ENCODE data around the gene SYMPK. TPM values are rescaled to one million over a fixed set of nuclear protein-coding genes. Genes with fewer than 3 reads are reported as not detected.

The SYMPK gene
- total RNA-seq, 1 experiment from 2014 or later: 32.6 TPM

DNA sequence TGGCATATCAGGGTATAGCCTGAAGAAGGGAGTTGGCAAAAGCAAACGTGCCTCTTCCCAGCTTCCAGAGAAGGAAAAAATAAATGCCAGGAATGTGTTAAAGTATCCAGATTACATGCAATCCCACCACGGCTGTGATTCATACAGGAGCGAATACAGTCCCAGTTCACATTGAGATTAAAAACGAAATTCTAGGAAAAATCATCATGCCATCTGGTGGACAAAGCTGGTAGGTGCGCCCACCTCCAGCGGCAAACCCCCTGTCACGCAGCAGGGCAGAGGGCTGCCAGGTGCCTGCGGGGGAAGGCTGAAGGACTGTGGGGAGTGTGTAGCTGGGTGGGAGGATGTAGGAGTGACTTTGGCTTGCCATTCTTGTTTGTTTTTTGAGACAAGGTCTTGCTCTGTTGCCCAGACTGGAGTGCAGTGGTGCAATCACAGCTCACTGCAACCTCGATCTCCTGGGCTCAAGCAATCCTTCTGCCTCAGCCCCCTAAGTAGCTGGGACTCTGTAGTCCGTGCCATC is 63.9 kb downstream of the SYMPK start:
- H3K27ac ChIP-seq: no peak overlapping the region
- DNase-seq: peak; percentile 72 to 84
- H3K9me3 ChIP-seq (replicated peaks): no peaks in the 10 kb centered on the region
- peaks cover 16% of the 10 kb centered on the region for H3K4me1 ChIP-seq
- H3K4me3 ChIP-seq: no peak overlapping the region
- H3K36me3 ChIP-seq: no peaks in the 10 kb centered on the region
- 0 out of 2 replicates have a peak, but pooled peaks cover 4% of the 10 kb centered on the region for H3K27me3 ChIP-seq

DNA sequence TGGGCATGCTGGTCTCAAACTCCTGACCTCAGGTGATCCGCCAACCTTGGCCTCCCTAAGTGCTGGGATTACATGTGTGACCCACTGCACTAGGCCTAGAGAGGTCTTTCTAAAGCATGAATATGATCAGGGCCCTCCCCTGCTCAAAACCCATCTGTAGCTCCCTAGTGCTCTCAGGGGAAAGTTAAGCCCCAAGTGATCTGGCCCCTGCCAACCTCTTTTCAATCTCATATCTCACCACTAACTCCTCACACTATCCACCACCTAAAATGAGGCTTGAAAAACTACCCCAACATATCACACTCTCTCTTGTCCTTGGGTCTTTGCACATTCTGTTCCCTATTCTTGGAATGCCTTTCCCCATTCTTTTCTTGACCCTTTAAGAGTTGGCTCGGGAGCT is 68.3 kb downstream of the SYMPK start:
- Histone ChIP-seq H3K27ac (no peak overlapping the region), H3K36me3 (peaks cover 4% of the 10 kb centered on the region), H3K27me3 (no peaks in the 10 kb centered on the region), H3K4me1 (peaks cover 13% of the 10 kb centered on the region), H3K4me3 (no peak overlapping the region), H3K9me3 (replicated peaks) (no peaks in the 10 kb centered on the region)
- no peak for DNase-seq

- H3K27me3 ChIP-seq: no peaks in the 10 kb centered on the region
- no peak overlapping the region for H3K27ac ChIP-seq
- H3K36me3 ChIP-seq: peaks cover 11% of the 10 kb centered on the region
- peaks cover 8% of the 10 kb centered on the region for H3K4me1 ChIP-seq
- H3K9me3 ChIP-seq (replicated peaks): no peaks in the 10 kb centered on the region
- no peak for DNase-seq
- no peak overlapping the region for H3K4me3 ChIP-seq
These were observed 69.1 kb downstream of the SYMPK start for GRCh38 chr19:45793876-45794275.

GRCh38 chr19:45793178-45793564 is 69.8 kb downstream of the SYMPK start:
- H3K4me1 ChIP-seq: peaks cover 8% of the 10 kb centered on the region
- H3K36me3 ChIP-seq: peaks cover 17% of the 10 kb centered on the region
- H3K27ac ChIP-seq: peak overlapping the region; percentile 15; the same call in 1 of the 2 replicates
- no peaks in the 10 kb centered on the region for H3K27me3 ChIP-seq
- peak overlapping the region; percentile 20 for H3K4me3 ChIP-seq
- H3K9me3 ChIP-seq (replicated peaks): no peaks in the 10 kb centered on the region
- no peak for DNase-seq

- Histone ChIP-seq H3K9me3 (replicated peaks) (no peaks in the 10 kb centered on the region), H3K4me3 (peak within 1 kb of the TSS; percentile 81), H3K36me3 (peaks cover 19% of the 10 kb centered on the region), H3K27me3 (no peaks in the 10 kb centered on the region), H3K27ac (peak within 1 kb of the TSS; percentile 26; the same call in 1 of the 2 replicates), H3K4me1 (peaks cover 8% of the 10 kb centered on the region)
- peak; percentile 99 to 100 for DNase-seq
These were observed 70.3 kb downstream of the SYMPK start, which contains the start of gene DMWD for GRCh38 chr19:45792470-45793177. TSS of gene DMWD (minus strand) at chr19:45792845. CDS start at chr19:45792756, 89 bp downstream.

GRCh38 chr19:45791744-45792469 is 71.0 kb downstream of the SYMPK start:
- Histone ChIP-seq H3K27me3 (no peaks in the 10 kb centered on the region), H3K9me3 (replicated peaks) (no peaks in the 10 kb centered on the region), H3K4me1 (peaks cover 8% of the 10 kb centered on the region), H3K36me3 (peaks cover 19% of the 10 kb centered on the region), H3K4me3 (peak overlapping the region; percentile 81), H3K27ac (peak overlapping the region; percentile 26; the same call in 1 of the 2 replicates)
- no peak for DNase-seq

DNA sequence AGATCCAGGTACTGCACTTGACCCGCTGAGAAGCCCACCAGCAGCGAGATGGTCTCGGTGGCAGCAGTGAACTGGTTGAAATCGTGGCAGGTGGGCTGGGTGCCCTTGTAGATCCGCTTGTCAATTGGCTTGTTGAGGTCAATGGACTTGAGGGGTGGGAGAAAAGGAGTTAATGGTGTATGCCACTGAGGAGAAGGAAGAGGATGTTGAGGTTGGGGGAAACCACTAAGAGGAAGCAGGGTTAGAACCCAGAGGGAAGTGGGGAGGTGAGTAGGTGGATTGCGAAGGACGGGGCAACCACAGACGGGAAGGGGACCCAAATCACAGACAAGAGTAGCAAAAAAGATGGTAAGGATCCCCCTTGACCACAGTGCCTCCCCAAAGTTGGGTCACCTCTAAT is 72.0 kb downstream of the SYMPK start:
- no peaks in the 10 kb centered on the region for H3K9me3 ChIP-seq (replicated peaks)
- H3K36me3 ChIP-seq: peaks cover 24% of the 10 kb centered on the region
- no peak for DNase-seq
- H3K4me3 ChIP-seq: no peak overlapping the region
- H3K4me1 ChIP-seq: peaks cover 8% of the 10 kb centered on the region
- no peak overlapping the region for H3K27ac ChIP-seq
- no peaks in the 10 kb centered on the region for H3K27me3 ChIP-seq

DNA sequence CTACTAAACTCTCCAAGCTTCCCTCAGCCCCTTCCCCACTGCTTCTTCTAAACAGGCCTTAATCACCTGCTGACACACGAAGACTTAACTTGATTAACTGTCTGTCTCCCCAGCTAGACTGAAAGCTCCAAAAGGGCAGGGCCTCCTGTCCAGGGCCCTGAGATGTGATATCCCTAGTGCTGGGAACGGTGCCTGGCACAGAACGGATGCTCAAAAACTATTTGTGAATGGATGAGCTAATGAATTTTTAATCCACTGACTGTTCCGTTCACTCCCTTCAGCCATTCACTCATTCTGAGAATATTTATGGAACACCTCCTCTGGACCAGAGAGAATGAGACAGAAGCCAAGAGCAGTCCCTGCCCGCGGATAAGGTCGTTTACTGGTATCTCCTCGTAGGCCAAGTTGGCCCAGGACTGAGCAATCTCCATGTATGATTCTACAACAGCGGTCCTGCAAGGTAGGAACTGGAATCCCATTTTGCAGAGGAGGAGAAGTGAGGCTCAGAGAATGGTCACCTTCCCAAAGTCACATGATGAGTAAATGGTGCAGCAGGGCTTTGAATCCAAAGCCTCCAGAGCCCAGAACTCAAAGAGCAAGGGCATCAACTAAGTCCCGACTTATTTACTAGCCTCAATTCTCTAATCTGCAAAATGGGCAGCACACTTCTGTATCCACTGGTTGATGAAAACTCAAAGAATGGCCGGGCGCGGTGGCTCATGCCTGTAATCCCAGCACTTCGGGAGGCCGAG is 73.7 kb downstream of the SYMPK start:
- Histone ChIP-seq H3K9me3 (replicated peaks) (no peaks in the 10 kb centered on the region), H3K4me3 (no peak overlapping the region), H3K36me3 (peaks cover 34% of the 10 kb centered on the region), H3K27me3 (no peaks in the 10 kb centered on the region), H3K4me1 (peaks cover 11% of the 10 kb centered on the region), H3K27ac (no peak overlapping the region)
- no peak for DNase-seq

GRCh38 chr19:45786533-45786894 is 76.4 kb downstream of the SYMPK start:
- no peak for DNase-seq
- no peaks in the 10 kb centered on the region for H3K9me3 ChIP-seq (replicated peaks)
- no peak overlapping the region for H3K27ac ChIP-seq
- no peaks in the 10 kb centered on the region for H3K27me3 ChIP-seq
- peaks cover 34% of the 10 kb centered on the region for H3K36me3 ChIP-seq
- peaks cover 19% of the 10 kb centered on the region for H3K4me1 ChIP-seq
- no peak overlapping the region for H3K4me3 ChIP-seq

DNA sequence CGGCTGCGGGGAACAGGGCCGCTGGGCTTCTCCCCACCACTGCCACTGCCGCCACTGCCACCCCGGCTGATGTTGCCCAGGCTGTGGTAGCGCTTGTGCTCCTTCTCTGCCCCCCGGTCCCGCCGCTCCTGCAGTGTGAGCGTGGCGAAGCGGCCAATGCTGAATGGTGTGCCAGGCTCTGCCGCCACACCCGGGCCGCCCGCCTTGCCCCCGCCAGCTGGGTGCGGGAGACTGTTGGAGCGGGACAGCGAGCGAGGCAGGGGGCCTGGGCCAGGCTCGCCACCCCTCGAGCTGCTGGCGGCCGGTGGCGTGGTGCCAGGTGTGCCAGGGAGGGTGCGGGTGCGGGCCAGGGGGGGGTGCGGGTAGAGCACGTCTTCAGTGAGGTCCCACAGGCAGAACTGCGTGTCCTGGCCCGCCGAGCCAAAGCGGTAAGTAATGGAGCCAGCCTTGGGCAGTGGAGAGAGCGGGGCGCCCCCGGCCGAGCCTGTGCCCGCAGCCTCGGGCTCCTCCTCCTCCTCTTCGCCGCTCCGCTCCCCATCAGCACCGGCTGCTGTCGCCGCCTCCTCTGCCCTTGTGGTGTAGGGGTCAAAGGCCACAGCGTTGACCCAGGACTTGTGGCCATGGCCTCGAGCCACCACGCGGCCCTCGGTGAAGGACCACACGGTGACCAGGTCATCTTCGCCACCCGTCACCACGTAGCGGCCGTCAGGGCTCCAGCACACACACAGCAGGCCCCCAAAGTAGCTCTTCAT is 77.0 kb downstream of the SYMPK start:
- H3K4me3 ChIP-seq: no peak overlapping the region
- DNase-seq: no peak
- H3K36me3 ChIP-seq: peaks cover 36% of the 10 kb centered on the region
- H3K4me1 ChIP-seq: peaks cover 19% of the 10 kb centered on the region
- no peaks in the 10 kb centered on the region for H3K9me3 ChIP-seq (replicated peaks)
- no peak overlapping the region for H3K27ac ChIP-seq
- no peaks in the 10 kb centered on the region for H3K27me3 ChIP-seq

- H3K27ac ChIP-seq: no peak overlapping the region
- no peaks in the 10 kb centered on the region for H3K9me3 ChIP-seq (replicated peaks)
- peaks cover 19% of the 10 kb centered on the region for H3K4me1 ChIP-seq
- DNase-seq: no peak
- no peaks in the 10 kb centered on the region for H3K27me3 ChIP-seq
- H3K4me3 ChIP-seq: no peak overlapping the region
- peaks cover 44% of the 10 kb centered on the region for H3K36me3 ChIP-seq
These were observed 77.8 kb downstream of the SYMPK start for GRCh38 chr19:45785097-45785496.

- Histone ChIP-seq H3K27me3 (no peaks in the 10 kb centered on the region), H3K4me1 (peaks cover 23% of the 10 kb centered on the region), H3K36me3 (peaks cover 44% of the 10 kb centered on the region), H3K9me3 (replicated peaks) (no peaks in the 10 kb centered on the region), H3K4me3 (no peak overlapping the region; the same call in 1 of the 2 replicates), H3K27ac (peak overlapping the region; percentile 99; the same call in 1 of the 2 replicates)
- DNase-seq: no peak
These were observed 78.9 kb downstream of the SYMPK start for GRCh38 chr19:45784096-45784495.

DNA sequence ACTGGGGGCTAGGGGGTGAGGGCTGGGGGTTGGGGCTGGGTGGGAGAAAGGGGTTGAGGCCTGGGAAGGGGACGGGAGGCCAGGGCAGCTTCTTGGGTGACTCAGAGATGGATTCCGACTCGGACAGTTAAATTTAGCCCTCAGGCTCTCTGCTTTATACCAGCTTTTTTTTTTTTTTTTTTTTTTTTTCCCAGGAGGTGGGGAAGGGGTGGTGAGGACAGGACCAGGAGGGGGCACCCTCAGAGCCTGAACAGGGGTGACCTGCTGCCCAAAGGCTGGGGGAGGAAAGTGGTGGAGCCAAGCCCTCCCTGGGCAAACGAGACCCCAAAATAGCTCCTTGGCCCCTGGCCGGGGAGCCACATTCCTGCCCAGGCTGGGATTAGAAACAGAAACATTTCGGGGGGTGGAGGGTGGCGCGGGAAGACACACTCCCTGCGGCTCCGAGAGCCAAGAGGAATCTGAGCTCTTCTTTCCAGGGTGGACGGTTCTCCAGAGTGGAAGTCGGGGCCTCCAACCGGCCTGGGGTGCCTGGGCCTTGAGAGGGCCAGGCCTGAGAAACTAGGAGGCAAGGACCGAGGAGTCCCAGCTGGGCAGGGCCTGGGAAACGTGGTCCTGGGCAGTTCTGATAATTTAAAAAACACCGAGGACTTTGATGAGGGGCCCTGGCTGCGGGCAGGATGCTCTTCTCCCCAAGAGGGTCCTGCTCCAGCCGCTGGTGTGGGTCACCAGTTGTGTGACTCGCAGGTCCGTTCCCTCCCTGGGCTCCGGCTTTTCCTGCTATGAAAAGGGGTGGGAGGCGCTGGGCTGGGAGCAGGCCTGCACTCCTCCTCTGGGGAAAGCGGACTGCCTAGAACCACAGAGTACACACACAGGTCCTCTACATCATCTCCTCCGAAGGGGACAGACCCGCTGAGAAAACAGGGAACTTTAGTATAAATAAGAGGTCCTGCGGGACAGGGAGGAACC is 79.8 kb downstream of the SYMPK start:
- peak; percentile 74 to 75 for DNase-seq
- Histone ChIP-seq H3K4me3 (peak overlapping the region; percentile 84), H3K9me3 (replicated peaks) (no peaks in the 10 kb centered on the region), H3K27me3 (no peaks in the 10 kb centered on the region), H3K27ac (peak overlapping the region; percentile 99), H3K4me1 (peaks cover 23% of the 10 kb centered on the region), H3K36me3 (peaks cover 45% of the 10 kb centered on the region)
